Hematopoietic multipotent progenitor cell treated with erythropoietin and hydrocortisone succinate and interleukin-3 and kit ligand, for 17 days (in vitro differentiated cells): ENCODE results near the gene HIP1.
"Not testable (repeated sequence)": the region's sequence is repeated elsewhere in the genome, so short reads cannot be mapped to it uniquely, and the experiment has no call there.

Source experiments
- DNase-seq: peaks from one replicate; pipeline ENCODE4 v3.0.0-alpha.2; 2015; ENCODE audit warnings: low spot score

HIP1 gene

GRCh38 chr7:75712517-75713361 is 26.0 kb downstream of the HIP1 start:
- DNase-seq, result no peak

- no peak for DNase-seq
Measured at GRCh38 chr7:75711656-75712514, 26.9 kb downstream of the HIP1 start.

- DNase-seq, result no peak
Measured at GRCh38 chr7:75711076-75711475, 27.7 kb downstream of the HIP1 start.

- no peak for DNase-seq
Measured at GRCh38 chr7:75704928-75705327, 33.8 kb downstream of the HIP1 start.

GRCh38 chr7:75702515-75702914 is 36.2 kb downstream of the HIP1 start:
- no peak for DNase-seq

- no peak for DNase-seq
Measured at GRCh38 chr7:75699993-75700392, 38.7 kb downstream of the HIP1 start.

- no peak for DNase-seq
Measured at GRCh38 chr7:75698358-75698757, 40.4 kb downstream of the HIP1 start.

- no peak for DNase-seq
Measured at GRCh38 chr7:75696263-75697037, 42.3 kb downstream of the HIP1 start.

GRCh38 chr7:75694638-75695399 is 43.9 kb downstream of the HIP1 start:
- no peak for DNase-seq

GRCh38 chr7:75693668-75694067 is 45.1 kb downstream of the HIP1 start:
- not testable (repeated sequence) for DNase-seq

GRCh38 chr7:75691793-75692543 is 46.8 kb downstream of the HIP1 start:
- DNase-seq, result no peak

- DNase-seq, result no peak
Measured at GRCh38 chr7:75690121-75690523, 48.6 kb downstream of the HIP1 start.

GRCh38 chr7:75689246-75690099 is 49.3 kb downstream of the HIP1 start:
- no peak for DNase-seq

GRCh38 chr7:75688200-75689136 is 50.3 kb downstream of the HIP1 start:
- DNase-seq, result no peak

- DNase-seq, result no peak
Measured at GRCh38 chr7:75687246-75688088, 51.3 kb downstream of the HIP1 start.

- DNase-seq, result no peak
Measured at GRCh38 chr7:75686551-75686950, 52.2 kb downstream of the HIP1 start.

GRCh38 chr7:75682052-75682451 is 56.7 kb downstream of the HIP1 start:
- not testable (repeated sequence) for DNase-seq

- DNase-seq, result no peak
Measured at GRCh38 chr7:75679060-75679459, 59.7 kb downstream of the HIP1 start.
